WTC11 (cell line): Measurements from ENCODE around the gene NR5A1.

Experiments
- EMX1 ChIP-seq: fragments of 250-450 bp; sonication (Bioruptor Pico); IDR thresholded peaks from 2 replicates; pipeline ENCODE4 v1.8.0; 2021; ENCODE audit warnings: mild to moderate bottlenecking
- NFYB ChIP-seq: sonication (generic); formaldehyde crosslinking; conservative IDR thresholded peaks from 2 replicates; pipeline ENCODE4 v1.8.0; 2022; ENCODE audit warnings: low read depth, missing genetic modification reagents
- SMAD3 ChIP-seq: sonication (generic); formaldehyde crosslinking; IDR thresholded peaks from 2 replicates; pipeline ENCODE4 v1.8.0; 2022; ENCODE audit warnings: missing genetic modification reagents, mild to moderate bottlenecking, borderline replicate concordance
- ZNF263 ChIP-seq: sonication (generic); formaldehyde crosslinking; IDR thresholded peaks from 2 replicates; pipeline ENCODE4 v1.8.1; 2022; ENCODE audit warnings: low read depth, mild to moderate bottlenecking, moderate library complexity, missing genetic modification reagents
- TF ChIP-seq, protein P1 (sequence below): sonication (generic); formaldehyde crosslinking; IDR thresholded peaks from 2 replicates; pipeline ENCODE4 v1.8.1; 2022; ENCODE audit warnings: mild to moderate bottlenecking, moderate library complexity, missing genetic modification reagents
- TF ChIP-seq, protein P2 (sequence below): fragments of 200-600 bp; IDR thresholded peaks from 2 replicates; pipeline ENCODE4 v1.8.0; 2022; ENCODE audit warnings: antibody characterized with exemption
- TF ChIP-seq, protein P3 (sequence below): sonication (generic); formaldehyde crosslinking; IDR thresholded peaks from 2 replicates; pipeline ENCODE4 v1.8.0; 2022; ENCODE audit warnings: mild to moderate bottlenecking, missing genetic modification reagents
- TF ChIP-seq, protein P4 (sequence below): sonication (generic); formaldehyde crosslinking; IDR thresholded peaks from 2 replicates; pipeline ENCODE4 v1.8.0; 2023; ENCODE audit warnings: mild to moderate bottlenecking, missing genetic modification reagents
- TF ChIP-seq, protein P5 (sequence below): sonication (generic); formaldehyde crosslinking; IDR thresholded peaks from 2 replicates; pipeline ENCODE4 v1.8.1; 2022; ENCODE audit warnings: low read depth, missing genetic modification reagents, borderline replicate concordance
- TF ChIP-seq, protein P6 (sequence below): sonication (generic); formaldehyde crosslinking; IDR thresholded peaks from 2 replicates; pipeline ENCODE4 v1.8.0; 2023; ENCODE audit warnings: missing genetic modification reagents
- TF ChIP-seq, protein P7 (sequence below): sonication (generic); formaldehyde crosslinking; IDR thresholded peaks from 2 replicates; pipeline ENCODE4 v1.8.1; 2023; ENCODE audit warnings: mild to moderate bottlenecking, missing genetic modification reagents, moderate library complexity
- TF ChIP-seq, protein P8 (sequence below): sonication (generic); formaldehyde crosslinking; conservative IDR thresholded peaks from 2 replicates; pipeline ENCODE4 v1.8.1; 2022; ENCODE audit warnings: mild to moderate bottlenecking, missing genetic modification reagents

DNA sequence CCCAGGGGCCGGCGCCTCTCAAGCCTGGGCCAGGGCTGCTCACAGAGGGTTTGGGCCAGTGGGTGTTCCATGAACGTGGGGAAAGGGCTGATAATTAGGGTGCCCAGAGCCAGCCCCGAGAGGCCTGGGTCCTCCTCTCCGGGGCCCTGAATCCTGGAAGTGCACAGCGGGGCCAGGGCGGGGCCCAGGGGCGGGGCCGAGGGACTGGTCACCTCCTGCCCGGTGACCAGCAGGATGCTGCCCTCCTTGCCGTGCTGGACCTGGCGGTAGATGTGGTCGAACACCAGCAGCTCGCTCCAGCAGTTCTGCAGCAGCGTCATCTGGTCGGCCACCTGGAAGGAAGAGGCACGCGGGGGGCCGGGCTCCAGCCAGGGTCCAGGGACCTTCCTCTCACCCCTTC is 14.4 kb downstream of the NR5A1 start:
- TF ChIP-seq NFYB (CRISPR knock-in tag): no peak
- TF ChIP-seq, protein P1, sequence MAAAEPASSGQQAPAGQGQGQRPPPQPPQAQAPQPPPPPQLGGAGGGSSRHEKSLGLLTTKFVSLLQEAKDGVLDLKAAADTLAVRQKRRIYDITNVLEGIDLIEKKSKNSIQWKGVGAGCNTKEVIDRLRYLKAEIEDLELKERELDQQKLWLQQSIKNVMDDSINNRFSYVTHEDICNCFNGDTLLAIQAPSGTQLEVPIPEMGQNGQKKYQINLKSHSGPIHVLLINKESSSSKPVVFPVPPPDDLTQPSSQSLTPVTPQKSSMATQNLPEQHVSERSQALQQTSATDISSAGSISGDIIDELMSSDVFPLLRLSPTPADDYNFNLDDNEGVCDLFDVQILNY (CRISPR knock-in tag): no peak
- TF ChIP-seq, protein P2, sequence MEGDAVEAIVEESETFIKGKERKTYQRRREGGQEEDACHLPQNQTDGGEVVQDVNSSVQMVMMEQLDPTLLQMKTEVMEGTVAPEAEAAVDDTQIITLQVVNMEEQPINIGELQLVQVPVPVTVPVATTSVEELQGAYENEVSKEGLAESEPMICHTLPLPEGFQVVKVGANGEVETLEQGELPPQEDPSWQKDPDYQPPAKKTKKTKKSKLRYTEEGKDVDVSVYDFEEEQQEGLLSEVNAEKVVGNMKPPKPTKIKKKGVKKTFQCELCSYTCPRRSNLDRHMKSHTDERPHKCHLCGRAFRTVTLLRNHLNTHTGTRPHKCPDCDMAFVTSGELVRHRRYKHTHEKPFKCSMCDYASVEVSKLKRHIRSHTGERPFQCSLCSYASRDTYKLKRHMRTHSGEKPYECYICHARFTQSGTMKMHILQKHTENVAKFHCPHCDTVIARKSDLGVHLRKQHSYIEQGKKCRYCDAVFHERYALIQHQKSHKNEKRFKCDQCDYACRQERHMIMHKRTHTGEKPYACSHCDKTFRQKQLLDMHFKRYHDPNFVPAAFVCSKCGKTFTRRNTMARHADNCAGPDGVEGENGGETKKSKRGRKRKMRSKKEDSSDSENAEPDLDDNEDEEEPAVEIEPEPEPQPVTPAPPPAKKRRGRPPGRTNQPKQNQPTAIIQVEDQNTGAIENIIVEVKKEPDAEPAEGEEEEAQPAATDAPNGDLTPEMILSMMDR: no peak
- TF ChIP-seq, protein P3, sequence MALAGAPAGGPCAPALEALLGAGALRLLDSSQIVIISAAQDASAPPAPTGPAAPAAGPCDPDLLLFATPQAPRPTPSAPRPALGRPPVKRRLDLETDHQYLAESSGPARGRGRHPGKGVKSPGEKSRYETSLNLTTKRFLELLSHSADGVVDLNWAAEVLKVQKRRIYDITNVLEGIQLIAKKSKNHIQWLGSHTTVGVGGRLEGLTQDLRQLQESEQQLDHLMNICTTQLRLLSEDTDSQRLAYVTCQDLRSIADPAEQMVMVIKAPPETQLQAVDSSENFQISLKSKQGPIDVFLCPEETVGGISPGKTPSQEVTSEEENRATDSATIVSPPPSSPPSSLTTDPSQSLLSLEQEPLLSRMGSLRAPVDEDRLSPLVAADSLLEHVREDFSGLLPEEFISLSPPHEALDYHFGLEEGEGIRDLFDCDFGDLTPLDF (CRISPR knock-in tag): no peak
- no peak for TF ChIP-seq ZNF263 (CRISPR knock-in tag)
- TF ChIP-seq, protein P4, sequence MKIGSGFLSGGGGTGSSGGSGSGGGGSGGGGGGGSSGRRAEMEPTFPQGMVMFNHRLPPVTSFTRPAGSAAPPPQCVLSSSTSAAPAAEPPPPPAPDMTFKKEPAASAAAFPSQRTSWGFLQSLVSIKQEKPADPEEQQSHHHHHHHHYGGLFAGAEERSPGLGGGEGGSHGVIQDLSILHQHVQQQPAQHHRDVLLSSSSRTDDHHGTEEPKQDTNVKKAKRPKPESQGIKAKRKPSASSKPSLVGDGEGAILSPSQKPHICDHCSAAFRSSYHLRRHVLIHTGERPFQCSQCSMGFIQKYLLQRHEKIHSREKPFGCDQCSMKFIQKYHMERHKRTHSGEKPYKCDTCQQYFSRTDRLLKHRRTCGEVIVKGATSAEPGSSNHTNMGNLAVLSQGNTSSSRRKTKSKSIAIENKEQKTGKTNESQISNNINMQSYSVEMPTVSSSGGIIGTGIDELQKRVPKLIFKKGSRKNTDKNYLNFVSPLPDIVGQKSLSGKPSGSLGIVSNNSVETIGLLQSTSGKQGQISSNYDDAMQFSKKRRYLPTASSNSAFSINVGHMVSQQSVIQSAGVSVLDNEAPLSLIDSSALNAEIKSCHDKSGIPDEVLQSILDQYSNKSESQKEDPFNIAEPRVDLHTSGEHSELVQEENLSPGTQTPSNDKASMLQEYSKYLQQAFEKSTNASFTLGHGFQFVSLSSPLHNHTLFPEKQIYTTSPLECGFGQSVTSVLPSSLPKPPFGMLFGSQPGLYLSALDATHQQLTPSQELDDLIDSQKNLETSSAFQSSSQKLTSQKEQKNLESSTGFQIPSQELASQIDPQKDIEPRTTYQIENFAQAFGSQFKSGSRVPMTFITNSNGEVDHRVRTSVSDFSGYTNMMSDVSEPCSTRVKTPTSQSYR (CRISPR knock-in tag): no peak
- TF ChIP-seq SMAD3 (CRISPR knock-in tag): no peak
- TF ChIP-seq EMX1: no peak
- TF ChIP-seq, protein P5, sequence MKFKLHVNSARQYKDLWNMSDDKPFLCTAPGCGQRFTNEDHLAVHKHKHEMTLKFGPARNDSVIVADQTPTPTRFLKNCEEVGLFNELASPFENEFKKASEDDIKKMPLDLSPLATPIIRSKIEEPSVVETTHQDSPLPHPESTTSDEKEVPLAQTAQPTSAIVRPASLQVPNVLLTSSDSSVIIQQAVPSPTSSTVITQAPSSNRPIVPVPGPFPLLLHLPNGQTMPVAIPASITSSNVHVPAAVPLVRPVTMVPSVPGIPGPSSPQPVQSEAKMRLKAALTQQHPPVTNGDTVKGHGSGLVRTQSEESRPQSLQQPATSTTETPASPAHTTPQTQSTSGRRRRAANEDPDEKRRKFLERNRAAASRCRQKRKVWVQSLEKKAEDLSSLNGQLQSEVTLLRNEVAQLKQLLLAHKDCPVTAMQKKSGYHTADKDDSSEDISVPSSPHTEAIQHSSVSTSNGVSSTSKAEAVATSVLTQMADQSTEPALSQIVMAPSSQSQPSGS (CRISPR knock-in tag): no peak
- TF ChIP-seq, protein P6, sequence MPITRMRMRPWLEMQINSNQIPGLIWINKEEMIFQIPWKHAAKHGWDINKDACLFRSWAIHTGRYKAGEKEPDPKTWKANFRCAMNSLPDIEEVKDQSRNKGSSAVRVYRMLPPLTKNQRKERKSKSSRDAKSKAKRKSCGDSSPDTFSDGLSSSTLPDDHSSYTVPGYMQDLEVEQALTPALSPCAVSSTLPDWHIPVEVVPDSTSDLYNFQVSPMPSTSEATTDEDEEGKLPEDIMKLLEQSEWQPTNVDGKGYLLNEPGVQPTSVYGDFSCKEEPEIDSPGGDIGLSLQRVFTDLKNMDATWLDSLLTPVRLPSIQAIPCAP (CRISPR knock-in tag): no peak
- TF ChIP-seq, protein P7, sequence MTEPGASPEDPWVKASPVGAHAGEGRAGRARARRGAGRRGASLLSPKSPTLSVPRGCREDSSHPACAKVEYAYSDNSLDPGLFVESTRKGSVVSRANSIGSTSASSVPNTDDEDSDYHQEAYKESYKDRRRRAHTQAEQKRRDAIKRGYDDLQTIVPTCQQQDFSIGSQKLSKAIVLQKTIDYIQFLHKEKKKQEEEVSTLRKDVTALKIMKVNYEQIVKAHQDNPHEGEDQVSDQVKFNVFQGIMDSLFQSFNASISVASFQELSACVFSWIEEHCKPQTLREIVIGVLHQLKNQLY (CRISPR knock-in tag): no peak
- TF ChIP-seq, protein P8, sequence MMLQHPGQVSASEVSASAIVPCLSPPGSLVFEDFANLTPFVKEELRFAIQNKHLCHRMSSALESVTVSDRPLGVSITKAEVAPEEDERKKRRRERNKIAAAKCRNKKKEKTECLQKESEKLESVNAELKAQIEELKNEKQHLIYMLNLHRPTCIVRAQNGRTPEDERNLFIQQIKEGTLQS: no peak
